ENCODE measurements around the gene LNX1. TPM values are rescaled to one million over a fixed set of nuclear protein-coding genes. Genes with fewer than 3 reads are reported as not detected.
A peak's percentile ranks its signal among the peaks of the same experiment; 100 is the strongest.

LNX1 gene
- total and polyA plus RNA-seq, 2 of the 8 experiments (the other 6 are each of a cell fraction or from before 2014, with no cell fraction given) = 2.7 to 3.8 TPM

GRCh38 chr4:53558065-53558801 is 33.1 kb downstream of the LNX1 start:
- H3K4me2 ChIP-seq (ENCODE audit: insufficient read depth in 1 of 2, low read depth in 2 of 2, low read length in 2 of 2) = no peak overlapping the region
- H3K14ac ChIP-seq (ENCODE audit: insufficient read length) = no peak overlapping the region
- TF ChIP-seq RAD21 (IDR thresholded peaks at IDR 0.05 in 1 of 2, conservative IDR thresholded peaks at IDR 0.05 in 1 of 2; ENCODE audit: low read depth in 2 of 2, low read length in 2 of 2) (peak; percentile 24 to 40; a peak in 2 of 4 replicates), GTF2F1 (IDR thresholded peaks at IDR 0.05; ENCODE audit: borderline replicate concordance, low read depth, low read length) (no peak), CTCF (IDR thresholded peaks at IDR 0.05; ENCODE audit: control extremely low read depth in 1 of 3, insufficient read depth in 1 of 3, low read depth in 1 of 3, low read length in 3 of 3) (peak in 2 of 3 experiments; percentile 13 to 14; a peak in 2 of 4 replicates)
- no peak overlapping the region for H4K8ac ChIP-seq (ENCODE audit: extremely low read depth, insufficient read depth, low read length)
- DNase-seq (ENCODE audit: low read depth in 1 of 2, low spot score in 2 of 2) = no peak
- H3K4me3 ChIP-seq (ENCODE audit: extremely low read depth in 1 of 4, insufficient read depth in 2 of 4, low read depth in 3 of 4, low read length in 4 of 4) = no peak overlapping the region
- no peak overlapping the region for H3K56ac ChIP-seq (replicated peaks; ENCODE audit: insufficient read length, low read depth, low read length)
- H3K9ac ChIP-seq (replicated peaks in 1 of 4; ENCODE audit: extremely low read depth in 1 of 4, low read depth in 3 of 4, low read length in 3 of 4) = no peak overlapping the region
- no peaks in the 10 kb centered on the region for H3K9me3 ChIP-seq (ENCODE audit: insufficient read depth in 2 of 2, low read depth in 1 of 2, low read length in 1 of 2)
- no peak overlapping the region for H2AK5ac ChIP-seq (ENCODE audit: low read depth, low read length)
- no peak overlapping the region for H4K5ac ChIP-seq (ENCODE audit: insufficient read length, low read depth, low read length)
- POLR2A ChIA-PET (ENCODE audit: partially characterized antibody) = no interaction called here
- H4K20me1 ChIP-seq (replicated peaks in 1 of 2; ENCODE audit: control insufficient read depth in 1 of 2, insufficient read depth in 2 of 2, low read length in 2 of 2) = no peaks in the 10 kb centered on the region
- no peaks in the 10 kb centered on the region for H3K79me1 ChIP-seq (ENCODE audit: low read depth, low read length)
- no peak overlapping the region for H4K91ac ChIP-seq (replicated peaks; ENCODE audit: insufficient read length, low read length)
- no peak overlapping the region for H3K4ac ChIP-seq (replicated peaks; ENCODE audit: insufficient read length, low read depth, low read length)
- no peak overlapping the region for H2BK5ac ChIP-seq (ENCODE audit: low read depth, low read length)
- H3K27me3 ChIP-seq (replicated peaks in 1 of 4; ENCODE audit: control insufficient read depth in 3 of 4, extremely low read depth in 1 of 4, insufficient read depth in 3 of 4, low read length in 3 of 4) = no peaks in the 10 kb centered on the region
- CTCF ChIA-PET (ENCODE audit: partially characterized antibody) = interaction anchor here (0.6 to 1.4 kb wide), 8 partner anchors 11 to 115 kb away, joined by 3 to 5 read pairs (median 3); no protein-coding TSS in a partner anchor
- H3K18ac ChIP-seq (ENCODE audit: extremely low read depth, low read length) = no peak overlapping the region
- H2AFZ ChIP-seq (ENCODE audit: low read length) = no peak overlapping the region
- no peaks in the 10 kb centered on the region for H3K79me2 ChIP-seq (ENCODE audit: control insufficient read depth in 1 of 2, insufficient read depth in 2 of 2, low read length in 2 of 2)
- no peaks in the 10 kb centered on the region; a peak in 1 of 7 replicates for H3K4me1 ChIP-seq (replicated peaks in 1 of 4; ENCODE audit: control insufficient read depth in 3 of 4, insufficient read depth in 4 of 4, low read length in 3 of 4)
- H2BK15ac ChIP-seq (ENCODE audit: low read length) = no peak overlapping the region
- H2BK12ac ChIP-seq (ENCODE audit: low read depth, low read length) = no peak overlapping the region
- H3K27ac ChIP-seq (ENCODE audit: low read depth, low read length) = no peak overlapping the region
- H2BK20ac ChIP-seq (ENCODE audit: low read length) = no peak overlapping the region
- 82% methylated on average over 12 of the region's 12 CpGs; no CpG with 5 or more reads in 1 of the 2 experiments for WGBS, 2 experiments (ENCODE audit: extremely low coverage in 1 of 2, insufficient coverage in 1 of 2, insufficient read length in 1 of 2, insufficient replicate concordance in 2 of 2, low coverage in 1 of 2, low lambda C conversion rate in 2 of 2, missing lambda C conversion rate in 1 of 2)
- no peaks in the 10 kb centered on the region for H3K23me2 ChIP-seq (ENCODE audit: low read depth, low read length)
- H3K23ac ChIP-seq (ENCODE audit: insufficient read length) = no peak overlapping the region
- FAIRE-seq = no peak
- no peaks in the 10 kb centered on the region for H3K36me3 ChIP-seq (ENCODE audit: control insufficient read depth in 2 of 4, insufficient read depth in 4 of 4, low read length in 3 of 4)
- H2BK120ac ChIP-seq (replicated peaks; ENCODE audit: low read depth, low read length) = no peak overlapping the region

Measured in H1 (cell line).